Dendritic cell treated with granulocyte-macrophage colony-stimulating factor and Interleukin-4, amounts not matched to agents 40 ng/mL and 50 ng/mL, for 4 days (primary cell): ENCODE results near the gene HOXB7.

Experiments
- H3K27ac Mint-ChIP-seq: one replicate; pipeline ENCODE4 v1.8.0; 2022; ENCODE audit warnings: mild to moderate bottlenecking, mixed read lengths
- H3K27me3 Mint-ChIP-seq: one replicate; pipeline ENCODE4 v1.8.0; 2022; ENCODE audit warnings: mild to moderate bottlenecking, mixed read lengths
- H3K36me3 Mint-ChIP-seq: one replicate; pipeline ENCODE4 v1.8.0; 2022; ENCODE audit warnings: low read depth, mixed read lengths
- H3K4me1 Mint-ChIP-seq: one replicate; pipeline ENCODE4 v1.8.0; 2022; ENCODE audit warnings: low read depth, mixed read lengths
- H3K4me3 Mint-ChIP-seq: one replicate; pipeline ENCODE4 v1.8.0; 2022; ENCODE audit warnings: mild to moderate bottlenecking, moderate library complexity, mixed read lengths
- H3K9me3 Mint-ChIP-seq: one replicate; pipeline ENCODE4 v1.8.0; 2022; ENCODE audit warnings: mixed read lengths
- intact Hi-C: fragments of 100-400 bp; cut with micrococcal nuclease; formaldehyde crosslinking; loops from one replicate; pipeline ENCODE4 v1.15.0; 2022

Gene HOXB7

DNA sequence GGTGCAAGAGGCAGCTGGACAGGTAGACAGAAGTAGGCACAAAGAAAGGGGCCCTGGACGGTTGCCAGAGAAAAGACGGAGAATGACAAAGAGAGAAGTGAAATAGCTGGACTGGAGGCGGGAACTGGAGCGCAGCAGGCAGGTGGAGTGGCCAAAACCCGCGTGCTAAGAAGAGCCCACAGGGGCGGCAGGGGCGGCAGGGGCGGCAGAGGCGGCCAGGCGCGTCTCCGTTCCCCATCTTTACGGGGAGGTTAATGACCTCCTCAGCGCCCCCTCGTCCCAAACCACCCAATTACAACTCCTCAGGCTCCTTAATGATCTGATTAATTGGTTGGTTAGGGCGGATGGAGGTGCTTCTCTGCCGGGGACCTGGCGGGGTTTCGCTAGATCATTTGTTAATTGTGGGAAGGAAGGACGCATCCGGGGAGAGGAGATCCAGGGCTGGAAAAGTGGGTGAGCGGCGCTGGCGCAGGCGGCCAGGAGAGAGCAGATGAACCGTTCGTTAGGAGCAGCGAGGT, 30.8 kb upstream of the HOXB7 start:
- Mint-ChIP-seq H3K4me1 (peaks cover 12% of the 10 kb centered on the region), H3K4me3 (no peak overlapping the region), H3K27ac (no peak overlapping the region), H3K27me3 (peaks cover 94% of the 10 kb centered on the region), H3K9me3 (no peaks in the 10 kb centered on the region), H3K36me3 (no peaks in the 10 kb centered on the region)
- intact Hi-C loops = no loop called here

DNA sequence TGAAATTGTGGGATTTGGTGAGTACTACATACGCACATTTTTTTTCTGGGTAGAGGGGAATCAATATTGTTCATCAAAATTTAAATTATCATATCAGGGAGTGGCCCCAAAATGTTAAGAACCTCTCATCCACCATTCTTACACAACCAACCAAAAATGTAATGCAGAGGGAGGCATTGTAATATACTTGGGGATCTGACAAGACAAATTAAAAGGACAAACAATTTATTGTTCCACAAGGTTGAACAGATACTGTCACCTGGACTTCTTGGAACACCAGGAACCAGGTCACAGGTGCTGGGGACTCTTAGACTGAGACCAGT, 30.0 kb upstream of the HOXB7 start:
- Mint-ChIP-seq H3K4me1 (peaks cover 10% of the 10 kb centered on the region), H3K36me3 (no peaks in the 10 kb centered on the region), H3K4me3 (no peak overlapping the region), H3K9me3 (no peaks in the 10 kb centered on the region), H3K27me3 (peaks cover 94% of the 10 kb centered on the region), H3K27ac (no peak overlapping the region)
- intact Hi-C loops = no loop called here

DNA sequence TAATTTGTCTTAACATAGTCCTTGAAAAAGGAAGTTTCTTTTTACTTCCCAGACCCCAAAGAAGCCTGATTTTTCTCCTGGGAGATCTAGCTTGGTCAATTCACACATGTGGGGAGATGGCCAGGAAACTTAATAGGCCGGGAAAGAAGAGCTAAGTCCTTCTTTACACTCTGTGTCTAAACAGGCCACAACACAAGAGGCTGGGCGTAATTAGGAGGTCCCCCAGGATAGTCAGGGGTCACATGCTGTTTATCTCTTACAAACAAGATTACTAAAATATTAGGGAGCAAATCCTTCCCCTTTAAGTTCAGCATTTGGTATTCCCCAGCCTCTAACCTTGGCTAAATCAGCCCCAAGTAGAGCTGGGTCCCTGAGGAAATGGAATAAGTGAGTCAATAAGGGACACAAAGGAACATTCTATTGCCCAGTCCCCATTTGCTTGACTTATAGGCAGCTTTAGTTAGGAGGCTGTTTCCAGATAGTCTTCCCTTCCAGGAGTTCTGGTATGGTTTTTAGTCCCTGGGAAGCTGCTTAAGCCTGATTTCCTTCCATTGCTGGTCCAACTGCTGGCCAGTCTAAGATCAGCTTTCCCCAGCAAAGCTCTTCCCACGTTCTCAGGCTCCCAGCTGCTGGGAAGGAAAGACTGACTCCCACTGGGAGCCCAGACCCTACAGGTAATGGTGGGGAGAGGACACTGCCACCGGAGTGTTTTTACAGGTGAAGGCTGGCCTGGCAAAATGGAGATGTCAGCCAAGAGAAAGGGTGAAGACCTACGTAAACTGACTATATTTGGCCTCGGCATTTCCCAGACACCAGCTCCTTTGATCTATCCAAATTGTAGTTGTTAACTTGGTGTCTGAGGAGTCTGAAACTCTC, 29.4 kb upstream of the HOXB7 start:
- peaks cover 10% of the 10 kb centered on the region for H3K4me1 Mint-ChIP-seq
- peaks cover 94% of the 10 kb centered on the region for H3K27me3 Mint-ChIP-seq
- no peaks in the 10 kb centered on the region for H3K36me3 Mint-ChIP-seq
- H3K27ac Mint-ChIP-seq = no peak overlapping the region
- H3K9me3 Mint-ChIP-seq = no peaks in the 10 kb centered on the region
- no peak overlapping the region for H3K4me3 Mint-ChIP-seq
- intact Hi-C loops = no loop called here

DNA sequence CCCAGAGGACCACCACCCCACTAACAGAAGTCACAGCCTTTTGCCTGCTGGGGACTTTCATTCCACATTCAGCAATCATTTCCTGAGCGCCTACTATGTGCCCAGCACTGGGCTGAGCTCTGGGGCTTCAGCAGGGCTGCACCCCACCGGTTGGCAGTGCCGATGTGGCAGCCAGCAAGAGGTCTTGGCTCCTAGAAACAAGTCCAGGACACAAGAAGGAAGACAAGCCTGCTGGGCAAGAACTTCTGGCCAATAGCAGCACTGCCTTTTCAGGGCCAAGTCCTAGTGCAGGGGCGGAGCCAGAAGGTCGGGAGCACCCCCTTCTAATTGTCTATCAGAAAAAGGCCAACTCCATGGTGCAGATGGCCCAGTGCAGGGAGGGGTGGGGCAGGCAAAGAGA, 28.3 kb upstream of the HOXB7 start:
- H3K9me3 Mint-ChIP-seq = no peaks in the 10 kb centered on the region

DNA sequence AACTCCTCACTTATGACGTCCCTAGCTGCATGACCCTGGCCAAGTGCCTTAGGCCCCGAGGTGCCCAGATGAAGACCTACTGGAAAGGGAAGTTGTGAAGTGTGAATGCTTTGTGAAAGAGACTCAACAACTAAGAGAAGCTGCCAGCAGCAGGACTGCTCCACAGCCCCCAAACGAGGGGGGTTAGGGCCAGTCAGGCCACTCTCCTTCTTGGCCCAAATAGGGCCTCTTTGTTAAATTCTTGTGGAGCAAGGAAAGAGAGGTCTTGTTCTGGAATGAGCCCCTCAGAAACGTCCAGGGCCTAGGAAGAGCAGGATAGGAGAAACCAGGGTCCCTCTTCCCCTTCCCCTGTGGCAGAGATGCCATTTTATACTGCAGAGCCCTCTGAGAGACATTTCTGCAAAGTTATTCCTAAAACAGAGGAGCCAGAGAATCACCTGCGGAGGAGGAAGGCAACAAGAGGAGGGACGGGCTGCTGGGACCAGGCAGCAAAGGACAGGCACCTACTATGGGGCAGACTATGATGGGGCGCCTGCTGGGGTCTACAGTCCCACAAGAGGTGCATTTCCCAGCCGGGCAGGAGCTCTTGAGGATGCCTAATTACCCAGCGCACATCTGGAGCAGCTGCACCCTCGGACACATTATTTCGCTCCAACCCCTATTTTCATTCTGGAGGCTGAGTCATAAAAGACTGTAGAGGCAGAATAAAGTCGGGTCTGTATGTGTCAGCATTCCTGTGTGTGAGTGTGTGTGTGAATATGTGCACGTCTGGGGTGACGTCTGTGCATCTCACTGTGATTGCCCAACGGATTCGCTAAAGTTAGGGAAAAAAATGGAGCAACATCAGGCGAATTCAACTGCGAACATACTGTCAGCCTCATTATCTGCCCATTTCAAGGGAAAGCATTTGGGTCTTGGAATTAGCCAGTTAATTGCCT, 26.8 kb upstream of the HOXB7 start:
- H3K36me3 Mint-ChIP-seq = no peaks in the 10 kb centered on the region

More for the DNA sequence above, 28.3 kb upstream of the HOXB7 start:
- Mint-ChIP-seq H3K27me3 (peaks cover 95% of the 10 kb centered on the region), H3K27ac (no peak overlapping the region), H3K4me3 (no peak overlapping the region), H3K36me3 (no peaks in the 10 kb centered on the region), H3K4me1 (peaks cover 10% of the 10 kb centered on the region)
- intact Hi-C loops = no loop called here

DNA sequence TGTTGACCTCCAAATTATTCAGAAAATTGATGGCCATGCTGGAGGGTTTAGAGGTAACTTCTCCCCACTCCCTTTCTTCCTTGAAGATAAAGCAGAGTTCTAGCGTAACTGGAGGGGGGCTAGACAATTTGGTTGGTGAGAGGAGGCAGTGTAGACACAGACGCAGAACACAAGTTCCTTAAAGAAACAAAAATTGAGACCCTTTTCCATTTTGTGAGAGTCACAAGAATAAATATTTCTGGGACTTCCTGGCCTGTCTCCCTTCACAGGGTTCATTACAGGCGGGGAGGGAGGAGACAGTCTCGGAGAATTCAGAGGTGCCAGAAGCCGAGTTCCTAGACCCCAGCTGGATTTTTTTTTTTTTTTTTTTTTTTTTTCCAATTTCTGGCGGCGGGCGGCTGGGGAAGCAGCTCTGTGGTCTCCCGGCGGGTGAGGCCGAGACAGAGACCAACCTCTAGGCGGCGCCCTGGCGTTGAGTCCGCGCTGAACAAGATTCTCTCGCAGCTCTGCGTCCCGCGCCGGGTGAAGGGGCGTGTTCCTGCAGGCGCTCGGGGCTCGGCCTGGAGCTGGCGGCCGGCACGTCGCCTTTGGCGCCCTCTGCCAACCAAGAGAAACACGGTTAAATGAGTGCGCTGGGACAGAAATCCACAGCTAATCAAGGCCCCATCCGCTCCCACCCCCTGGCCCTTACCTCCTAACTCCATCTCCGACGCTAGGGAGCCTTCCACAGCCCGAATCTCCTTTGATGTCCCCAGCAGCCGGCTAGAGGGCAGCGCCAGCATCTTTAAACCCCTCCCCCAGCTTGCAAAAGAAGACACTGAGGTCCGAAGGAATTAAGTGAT, 25.6 kb upstream of the HOXB7 start:
- Mint-ChIP-seq H3K4me1 (peaks cover 3% of the 10 kb centered on the region), H3K27me3 (peaks cover 96% of the 10 kb centered on the region), H3K36me3 (no peaks in the 10 kb centered on the region), H3K9me3 (no peaks in the 10 kb centered on the region), H3K4me3 (no peak overlapping the region), H3K27ac (no peak overlapping the region)
- intact Hi-C loops = no loop called here

More for the DNA sequence above, 26.8 kb upstream of the HOXB7 start:
- H3K27me3 Mint-ChIP-seq = peaks cover 96% of the 10 kb centered on the region
- intact Hi-C loops = no loop called here
- H3K4me3 Mint-ChIP-seq = no peak overlapping the region
- peaks cover 10% of the 10 kb centered on the region for H3K4me1 Mint-ChIP-seq
- no peaks in the 10 kb centered on the region for H3K9me3 Mint-ChIP-seq
- H3K27ac Mint-ChIP-seq = no peak overlapping the region

DNA sequence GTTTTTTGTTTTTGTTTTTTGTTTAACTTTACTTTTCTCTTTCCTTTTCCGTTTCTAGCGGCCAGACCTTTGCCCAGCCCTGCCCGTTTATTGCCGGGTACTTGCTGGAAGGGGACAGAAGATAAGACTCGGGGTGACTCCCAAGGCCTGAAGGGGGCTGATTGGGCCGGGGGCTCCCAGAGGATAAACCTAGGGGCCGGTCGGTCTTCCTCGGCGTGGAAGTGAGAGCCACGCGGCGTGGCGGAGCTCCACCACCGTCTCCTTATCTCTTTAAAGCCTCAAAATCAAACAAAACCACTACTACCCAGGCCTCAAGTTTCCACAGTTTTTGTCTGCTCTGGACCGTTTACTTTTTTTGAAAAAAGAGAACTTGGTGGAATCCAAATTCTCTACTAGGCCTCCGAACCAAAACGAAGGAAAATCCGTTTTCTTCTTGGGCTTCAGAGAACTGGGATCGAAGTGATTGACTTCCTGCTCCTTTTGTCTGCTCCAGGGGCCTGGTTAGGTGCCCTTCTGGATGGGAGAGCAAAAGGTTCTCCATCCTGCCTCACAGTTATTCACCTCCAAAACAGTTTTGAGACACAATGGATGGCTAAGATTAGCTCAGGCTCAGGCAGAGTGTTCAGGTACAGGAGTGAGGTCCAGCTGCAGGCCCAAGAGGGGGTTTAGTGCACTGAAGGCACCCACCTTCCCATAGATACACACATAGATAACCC, 23.8 kb upstream of the HOXB7 start:
- intact Hi-C loops = no loop called here
- Mint-ChIP-seq H3K27ac (no peak overlapping the region), H3K9me3 (no peaks in the 10 kb centered on the region), H3K27me3 (peaks cover 97% of the 10 kb centered on the region), H3K36me3 (no peaks in the 10 kb centered on the region), H3K4me1 (no peaks in the 10 kb centered on the region), H3K4me3 (no peak overlapping the region)

DNA sequence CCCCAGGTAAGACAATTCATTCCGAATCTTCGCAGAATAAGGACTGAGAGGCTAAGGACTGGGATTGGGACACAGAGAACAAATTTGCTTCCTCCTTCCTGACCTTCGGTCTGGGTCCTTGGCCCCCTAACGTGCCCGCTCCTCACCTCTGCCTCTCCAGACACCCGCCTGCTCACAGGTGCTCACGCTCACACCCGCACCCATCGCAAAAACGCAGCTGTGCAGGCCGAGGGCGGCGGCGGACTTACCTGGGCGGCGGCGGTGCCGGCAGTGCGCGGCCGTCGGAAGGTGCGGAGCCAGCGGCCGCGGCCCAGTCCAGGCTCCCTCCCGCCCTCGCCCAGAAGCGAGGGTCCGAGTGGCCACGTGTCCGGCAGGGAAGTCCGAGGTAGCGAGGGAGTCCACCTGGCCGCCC, 22.5 kb upstream of the HOXB7 start:
- H3K27me3 Mint-ChIP-seq = peaks cover 98% of the 10 kb centered on the region
- H3K9me3 Mint-ChIP-seq = no peaks in the 10 kb centered on the region
- no peak overlapping the region for H3K4me3 Mint-ChIP-seq
- intact Hi-C loops = no loop called here
- H3K27ac Mint-ChIP-seq = no peak overlapping the region
- H3K36me3 Mint-ChIP-seq = no peaks in the 10 kb centered on the region
- peaks cover 5% of the 10 kb centered on the region for H3K4me1 Mint-ChIP-seq

DNA sequence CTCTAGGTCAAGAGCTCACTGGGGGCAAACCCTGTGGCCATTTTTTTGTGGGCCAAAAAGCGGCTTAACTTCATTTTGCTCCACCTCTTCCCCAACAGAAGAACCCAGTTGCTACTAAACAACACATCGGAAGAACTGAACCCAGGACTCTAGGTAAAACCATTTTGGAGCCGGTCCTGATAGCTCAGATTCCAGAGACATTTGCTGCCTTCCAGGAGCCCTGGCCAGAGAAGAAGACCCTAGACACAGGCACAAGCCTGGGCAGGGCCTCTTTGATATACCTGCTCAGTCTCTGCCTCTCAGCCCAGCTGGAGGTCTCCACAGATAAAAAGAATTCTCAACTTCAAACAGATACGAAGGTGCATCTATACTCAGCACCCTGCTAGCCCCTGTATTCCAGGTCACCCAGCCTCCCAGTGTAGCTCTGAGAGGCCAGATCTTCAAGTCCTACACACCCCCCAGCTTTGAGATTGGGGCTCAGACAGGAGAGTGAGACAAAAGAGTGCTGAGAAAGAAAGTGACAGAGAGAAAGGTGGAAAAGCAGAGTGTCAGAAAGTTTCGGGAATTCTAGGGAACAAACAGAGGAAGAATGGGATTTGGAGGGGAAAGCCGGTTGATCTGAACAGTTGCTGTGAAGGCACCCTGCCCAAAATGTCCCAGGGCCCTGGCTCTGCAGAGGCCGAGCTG, 21.9 kb upstream of the HOXB7 start:
- Mint-ChIP-seq H3K4me3 (no peak overlapping the region), H3K27ac (no peak overlapping the region), H3K4me1 (peaks cover 5% of the 10 kb centered on the region), H3K27me3 (peaks cover 98% of the 10 kb centered on the region), H3K36me3 (no peaks in the 10 kb centered on the region), H3K9me3 (no peaks in the 10 kb centered on the region)
- intact Hi-C loops = no loop called here

DNA sequence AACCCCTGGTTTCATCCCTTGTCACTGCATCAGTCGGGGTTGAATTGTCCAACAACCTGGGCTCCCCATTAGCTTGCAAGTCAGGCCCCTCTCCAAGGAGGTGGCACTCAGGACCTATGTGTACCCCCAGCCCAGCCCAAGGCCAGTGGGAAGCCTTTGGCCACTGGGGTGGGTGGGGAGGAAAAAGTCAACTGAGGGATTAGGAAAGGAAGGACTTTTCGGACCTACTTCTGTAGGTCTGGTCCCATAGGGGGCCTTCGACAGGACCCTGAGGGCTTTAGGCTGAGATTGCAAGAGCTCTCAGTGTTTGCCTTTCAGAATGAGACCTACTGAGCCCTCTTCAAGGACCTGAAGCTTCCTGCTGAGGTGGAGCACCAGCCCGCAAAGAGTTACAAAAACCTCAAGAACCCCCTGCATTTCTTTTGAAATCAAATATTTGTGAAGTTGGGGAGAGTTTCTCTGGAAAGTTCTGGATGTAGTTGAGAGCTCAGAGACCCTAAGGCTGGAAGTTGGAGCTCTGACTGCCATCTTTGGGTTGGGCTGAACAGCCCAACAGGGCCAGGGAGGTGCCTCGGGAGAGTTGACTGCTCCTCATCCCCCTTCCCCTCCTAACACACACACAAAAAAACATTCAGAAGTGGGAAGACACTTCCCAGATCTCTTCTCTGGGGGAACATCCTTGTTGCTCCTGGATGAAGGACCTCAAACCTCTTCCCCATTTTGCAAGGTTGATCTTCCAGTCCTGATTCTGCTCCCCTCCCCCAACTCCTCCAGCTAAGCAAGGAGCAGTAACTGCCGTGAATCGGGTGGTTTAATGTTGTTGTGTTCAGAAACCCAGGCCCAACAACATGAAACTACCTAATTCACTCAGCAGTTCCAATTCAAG, 21.1 kb upstream of the HOXB7 start:
- Mint-ChIP-seq H3K27me3 (peaks cover 98% of the 10 kb centered on the region), H3K4me1 (peaks cover 5% of the 10 kb centered on the region), H3K36me3 (no peaks in the 10 kb centered on the region), H3K9me3 (no peaks in the 10 kb centered on the region), H3K4me3 (no peak overlapping the region), H3K27ac (no peak overlapping the region)
- intact Hi-C loops = no loop called here

DNA sequence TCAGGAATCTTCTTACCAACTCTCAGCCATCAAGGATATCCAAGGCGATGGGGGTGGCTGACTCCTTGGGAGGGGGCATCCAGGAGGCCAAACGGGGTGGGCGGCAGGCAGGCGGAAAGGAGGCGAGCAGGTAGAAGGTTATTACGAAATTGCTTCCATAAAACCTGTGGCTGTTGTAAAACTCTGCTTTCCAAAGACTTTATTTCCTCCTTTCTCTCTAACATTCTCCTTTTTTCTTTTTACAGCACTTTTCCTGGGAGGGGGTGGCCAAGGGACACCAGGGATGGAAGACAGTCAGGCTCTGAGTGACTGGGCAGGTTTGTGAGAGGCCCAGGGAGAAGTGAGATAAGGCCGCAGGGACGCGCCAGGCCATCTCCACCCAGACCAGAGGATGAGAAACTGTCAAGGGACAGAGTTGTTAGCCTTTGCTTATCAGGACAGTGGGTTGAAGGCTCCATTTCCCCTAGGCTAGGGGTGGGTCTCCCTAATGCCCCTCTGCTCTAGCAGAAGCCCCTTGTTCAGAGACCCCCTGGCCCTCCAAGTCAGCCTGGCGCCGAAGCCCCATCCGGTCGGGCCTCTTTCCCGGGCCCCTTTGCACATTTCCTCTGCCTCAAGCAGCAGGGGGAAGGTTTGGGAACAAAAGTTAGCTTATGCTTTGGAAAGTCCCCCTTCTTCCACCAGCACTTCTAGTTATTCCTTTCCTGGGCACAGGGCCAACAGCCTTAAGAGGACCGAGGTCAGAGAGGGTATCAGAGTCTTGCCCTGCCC, 20.3 kb upstream of the HOXB7 start:
- intact Hi-C loops = no loop called here
- H3K27me3 Mint-ChIP-seq = peaks cover 98% of the 10 kb centered on the region
- H3K4me3 Mint-ChIP-seq = no peak overlapping the region
- H3K9me3 Mint-ChIP-seq = no peaks in the 10 kb centered on the region
- no peak overlapping the region for H3K27ac Mint-ChIP-seq
- H3K36me3 Mint-ChIP-seq = no peaks in the 10 kb centered on the region
- peaks cover 5% of the 10 kb centered on the region for H3K4me1 Mint-ChIP-seq
